K562 (cell line): ENCODE results near the gene PPARD. TPM values are rescaled to one million over a fixed set of nuclear protein-coding genes. Genes with fewer than 3 reads are reported as not detected.

Source experiments
- ATAC-seq: fragments of 200-7000 bp; cut with Tn5 transposase; 3 replicates; pipeline ENCODE4 v1.9.1; 2020; ENCODE audit warnings: moderate library complexity
- BruUV-seq: library from RNA; stranded (reverse); fragments of 400-500 nt; replicated peaks from 2 replicates; lab custom pipeline; 2021; lab: Mats Ljungman, UMichigan
- CTCF ChIA-PET: fragments of 300-600 bp; formaldehyde crosslinking; extraction: SDS; loops from one replicate; lab custom pipeline; 2021; ENCODE audit warnings: low intra/inter-chr PET ratio; lab: Yijun Ruan, JAX
- POLR2A ChIA-PET: fragments of 300-600, 350-650 bp; sonication (Branson Sonifier 250); formaldehyde crosslinking; extraction: SDS; loops from one replicate; lab custom pipeline; 2021; ENCODE audit warnings: antibody characterized with exemption, inconsistent platforms; lab: Yijun Ruan, JAX
- DNase-seq, 4 experiments: peaks; one replicate each; pipeline versions ENCODE4 v3.0.0 to v3.0.0-alpha.2; 2011 to 2018; ENCODE audit warnings: low spot score in 3 of 4, mixed read lengths in 3 of 4; ENCODE audit errors: extremely low read depth in 1 of 4
- FAIRE-seq: peaks from 2 replicates; lab custom pipeline; 2011; peaks lifted over from hg19 to GRCh38; lab: Jason Lieb, UNC
- H2AFZ ChIP-seq: 2 replicates; pipeline ENCODE4 v1.6.0; 2011; ENCODE audit warnings: low read depth, low read length, control low read depth, inconsistent platforms
- H3K27ac ChIP-seq: fragments of 200-600 bp; 3 replicates; pipeline ENCODE4 v1.8.0; 2011; ENCODE audit warnings: low read depth, mild to moderate bottlenecking, control low read depth, inconsistent platforms, low read length, moderate library complexity, mixed read lengths; ENCODE audit errors: extremely low read depth
- H3K27me3 ChIP-seq, 2 experiments: fragments of 300-600 bp in 1 of 2; 2 replicates in 1 of 2; 3 replicates in 1 of 2; pipeline versions ENCODE4 v1.6.0 to v1.8.0; 2011; ENCODE audit warnings: inconsistent platforms in 2 of 2, low read length in 2 of 2, mild to moderate bottlenecking in 1 of 2, mixed read lengths in 1 of 2, moderate library complexity in 1 of 2; ENCODE audit not compliant: control insufficient read depth in 2 of 2, insufficient read depth in 2 of 2
- H3K36me3 ChIP-seq: fragments of 300-600 bp; 3 replicates; pipeline ENCODE4 v1.8.0; 2011; ENCODE audit warnings: mild to moderate bottlenecking, low read length, inconsistent platforms; ENCODE audit not compliant: control insufficient read depth, insufficient read depth
- H3K4me1 ChIP-seq, 2 experiments: fragments of 200-600 bp in 1 of 2; replicated peaks in 1 of 2; 2 replicates in 1 of 2; 3 replicates in 1 of 2; pipeline versions ENCODE4 v1.5.1 to v1.8.0; 2011; ENCODE audit warnings: inconsistent platforms in 2 of 2, low read length in 2 of 2, mild to moderate bottlenecking in 1 of 2, mixed read lengths in 1 of 2, moderate library complexity in 1 of 2; ENCODE audit not compliant: control insufficient read depth in 2 of 2, insufficient read depth in 2 of 2
- H3K4me2 ChIP-seq: 2 replicates; pipeline ENCODE4 v1.6.1; 2011; ENCODE audit warnings: low read length, control low read depth, inconsistent platforms, mixed read lengths; ENCODE audit not compliant: insufficient read depth
- H3K4me3 ChIP-seq: fragments of 200-600 bp; sonication (generic), shearing (Covaris generic); 2 replicates; pipeline ENCODE4 v1.5.1; 2016; ENCODE audit warnings: control low read depth, inconsistent platforms
- H3K79me2 ChIP-seq: fragments of 200-600 bp; 3 replicates; pipeline ENCODE4 v1.8.0; 2011; ENCODE audit warnings: low read length, inconsistent platforms; ENCODE audit not compliant: control insufficient read depth, insufficient read depth
- H3K9ac ChIP-seq, 2 experiments: 2 replicates each; pipeline versions ENCODE4 v1.6.0 to v1.6.1; 2011; ENCODE audit warnings: low read depth in 2 of 2, low read length in 2 of 2, control low read depth in 1 of 2, inconsistent platforms in 1 of 2, mild to moderate bottlenecking in 1 of 2, mixed read lengths in 1 of 2; ENCODE audit not compliant: insufficient read depth in 1 of 2
- H3K9me1 ChIP-seq: one replicate; pipeline ENCODE4 v1.6.0; 2011; ENCODE audit warnings: inconsistent platforms, mild to moderate bottlenecking, low read length, moderate library complexity; ENCODE audit not compliant: control insufficient read depth, insufficient read depth
- H3K9me3 ChIP-seq: replicated peaks from 2 replicates; pipeline ENCODE4 v1.5.1; 2011; ENCODE audit warnings: low read depth, low read length, inconsistent platforms; ENCODE audit not compliant: control insufficient read depth, insufficient read depth
- H4K20me1 ChIP-seq: replicated peaks from 2 replicates; pipeline ENCODE4 v1.6.1; 2011; ENCODE audit warnings: low read length, inconsistent platforms, mixed read lengths; ENCODE audit not compliant: control insufficient read depth, insufficient read depth
- BMI1 ChIP-seq: fragments of 150-350 bp; IDR thresholded peaks from 2 replicates; pipeline ENCODE4 v1.6.1; 2014; ENCODE audit warnings: low read length
- CCAR2 ChIP-seq: fragments of 200-400 bp; formaldehyde crosslinking; IDR thresholded peaks from 2 replicates; pipeline ENCODE4 v1.6.1; 2017; ENCODE audit warnings: mild to moderate bottlenecking, low read depth, low read length
- KLF6 ChIP-seq: fragments of 250-450 bp; sonication (Bioruptor Pico); IDR thresholded peaks from 2 replicates; pipeline ENCODE4 v1.4.0; 2020; ENCODE audit warnings: mild to moderate bottlenecking, moderate library complexity, borderline replicate concordance
- NUFIP1 ChIP-seq: fragments of 450-650 bp; IDR thresholded peaks from 2 replicates; pipeline ENCODE4 v1.6.1; 2018; ENCODE audit not compliant: partially characterized antibody
- ZNF121 ChIP-seq: sonication (generic); formaldehyde crosslinking; conservative IDR thresholded peaks from 2 replicates; pipeline ENCODE4 v1.8.0; 2022; ENCODE audit warnings: missing genetic modification reagents
- ZNF143 ChIP-seq: sonication (generic); formaldehyde crosslinking; IDR thresholded peaks from 2 replicates; pipeline ENCODE4 v1.9.0; 2022; ENCODE audit warnings: mild to moderate bottlenecking, missing genetic modification reagents
- ZNF175 ChIP-seq: fragments of 200-800 bp; sonication (Bioruptor generic); IDR thresholded peaks from 2 replicates; pipeline ENCODE4 v1.6.1; 2016; ENCODE audit warnings: low read depth, mild to moderate bottlenecking, missing genetic modification characterization, missing compliant biosample characterization
- ZNF436 ChIP-seq: fragments of 250-450, 450-650 bp; sonication (Bioruptor Pico); formaldehyde crosslinking; IDR thresholded peaks from 2 replicates; pipeline ENCODE4 v1.7.0; 2020; ENCODE audit warnings: mild to moderate bottlenecking
- WGBS: fragments of 100-300 bp; shearing (Covaris generic); methylation state at CpG from one replicate; pipeline ENCODE4 v1.1.6; 2016; ENCODE audit warnings: low coverage, mixed read lengths; ENCODE audit not compliant: insufficient coverage; ENCODE audit errors: missing lambda C conversion rate; 5-methylcytosine and 5-hydroxymethylcytosine counted together
- in situ Hi-C: fragments of 300-500 bp; cut with MboI; formaldehyde crosslinking; loops from 4 replicates; pipeline ENCODE4 v1.15.0; 2018; ENCODE audit warnings: inconsistent platforms, mixed read lengths
- intact Hi-C: fragments of 100-400 bp; cut with micrococcal nuclease; formaldehyde crosslinking; loops from 2 replicates; pipeline ENCODE4 v1.14.2; 2022
- polyA plus RNA-seq, 8 experiments: library from polyadenylated mRNA; depleted of rRNA in 4 of 8; stranded (reverse) in 5 of 8; unstranded in 3 of 8; fragments of >200 nt; fragmentation: Nextera tagmentation in 2 of 8; fragmentation: Illumina TruSeq in 1 of 8; extraction: Ambion mirVana in 2 of 8; extraction: Trizol in 1 of 8; gene quantifications; 2 replicates each; pipeline versions ENCODE4 v1.2.1 to v1.2.3, GENCODE V29; 2011 to 2014; ENCODE audit warnings: inconsistent platforms in 1 of 8, missing spikeins in 1 of 8
- total RNA-seq, 7 experiments: library from RNA; depleted of rRNA in 6 of 7; stranded (reverse); fragments of >200 nt in 6 of 7; fragmentation: Illumina TruSeq in 2 of 7; extraction: Trizol in 2 of 7; gene quantifications; 2 replicates each; pipeline versions ENCODE4 v1.2.1 to v1.2.3, GENCODE V29; 2011 to 2021; ENCODE audit warnings: low replicate concordance in 1 of 7
- TF ChIP-seq, protein P1 (sequence below): fragments of 250-450 bp; sonication (Bioruptor Pico); IDR thresholded peaks from 2 replicates; pipeline ENCODE4 v1.8.0; 2021; ENCODE audit warnings: moderate library complexity, mild to moderate bottlenecking, inconsistent platforms
- TF ChIP-seq, protein P2 (sequence below): fragments of 150-350 bp; conservative IDR thresholded peaks from 2 replicates; pipeline ENCODE4 v1.6.1; 2014; ENCODE audit warnings: low read length
- TF ChIP-seq, protein P3 (sequence below): fragments of 450-650 bp; conservative IDR thresholded peaks from 2 replicates; pipeline ENCODE4 v1.6.1; 2016; ENCODE audit warnings: missing genetic modification characterization, low read depth, mild to moderate bottlenecking, missing compliant biosample characterization, moderate library complexity
- TF ChIP-seq, protein P4 (sequence below): fragments of 450-650 bp; IDR thresholded peaks from one replicate; pipeline ENCODE4 v1.6.1; 2018; ENCODE audit warnings: mild to moderate bottlenecking, moderate library complexity; ENCODE audit not compliant: partially characterized antibody

The PPARD gene
- total and polyA plus RNA-seq, 9 of the 15 experiments (the other 6 are each of a cell fraction or from before 2014, with no cell fraction given) = 0.14 to 13.2 (median 3.8) TPM

DNA sequence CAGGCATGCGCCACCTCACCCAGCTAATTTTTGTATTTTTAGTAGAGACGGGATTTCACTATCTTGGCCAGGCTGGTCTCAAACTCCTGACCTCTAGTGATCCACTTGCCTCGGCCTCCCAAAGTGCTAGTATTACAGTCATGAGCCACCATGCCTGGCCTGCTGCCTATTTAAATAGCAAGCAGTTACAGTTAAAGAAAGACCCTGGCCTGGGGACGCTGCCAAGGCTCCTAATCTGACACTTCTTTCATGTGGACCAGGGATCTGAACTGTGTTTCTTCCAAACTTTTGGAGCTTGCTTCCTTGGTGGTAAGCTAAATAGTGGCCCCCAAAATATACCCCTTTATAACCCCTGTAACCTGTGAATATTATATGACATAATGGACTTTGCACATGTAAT lies 15.3 kb downstream of the PPARD start:
- ChIA-PET CTCF (no interaction called here), POLR2A (interaction anchor here (0.6 to 2.9 kb wide), 6 partner anchors 9 to 990 kb away, joined by 3 to 10 read pairs (median 4); no protein-coding TSS in a partner anchor)
- H3K4me2 ChIP-seq = no peak overlapping the region
- intact Hi-C loops (no loop called here), in situ Hi-C loops (no loop called here)
- no TSS peak for BruUV-seq
- FAIRE-seq = no peak
- no peak overlapping the region for H3K27ac ChIP-seq
- no peaks in the 10 kb centered on the region for H3K9me3 ChIP-seq
- WGBS = 78% methylated on average over 4 of the region's 4 CpGs
- no peaks in the 10 kb centered on the region for H3K9me1 ChIP-seq
- no peak overlapping the region for H3K9ac ChIP-seq
- DNase-seq = no peak
- peaks cover 21% of the 10 kb centered on the region; the same call in 2 of the 3 replicates for H3K36me3 ChIP-seq
- H2AFZ ChIP-seq = no peak overlapping the region
- H3K4me1 ChIP-seq = peaks cover 5 to 11% of the 10 kb centered on the region in 2 experiments
- H4K20me1 ChIP-seq = no peaks in the 10 kb centered on the region
- no peaks in the 10 kb centered on the region for H3K27me3 ChIP-seq
- H3K79me2 ChIP-seq = peaks cover 7% of the 10 kb centered on the region; the same call in 1 of the 3 replicates
- ATAC-seq = no peak
- no peak overlapping the region for H3K4me3 ChIP-seq
- TF ChIP-seq ZNF175 (CRISPR knock-in tag) = no peak
- TF ChIP-seq BMI1 = no peak
- no peak for TF ChIP-seq ZNF436 (CRISPR knock-in tag)
- TF ChIP-seq, protein P1, sequence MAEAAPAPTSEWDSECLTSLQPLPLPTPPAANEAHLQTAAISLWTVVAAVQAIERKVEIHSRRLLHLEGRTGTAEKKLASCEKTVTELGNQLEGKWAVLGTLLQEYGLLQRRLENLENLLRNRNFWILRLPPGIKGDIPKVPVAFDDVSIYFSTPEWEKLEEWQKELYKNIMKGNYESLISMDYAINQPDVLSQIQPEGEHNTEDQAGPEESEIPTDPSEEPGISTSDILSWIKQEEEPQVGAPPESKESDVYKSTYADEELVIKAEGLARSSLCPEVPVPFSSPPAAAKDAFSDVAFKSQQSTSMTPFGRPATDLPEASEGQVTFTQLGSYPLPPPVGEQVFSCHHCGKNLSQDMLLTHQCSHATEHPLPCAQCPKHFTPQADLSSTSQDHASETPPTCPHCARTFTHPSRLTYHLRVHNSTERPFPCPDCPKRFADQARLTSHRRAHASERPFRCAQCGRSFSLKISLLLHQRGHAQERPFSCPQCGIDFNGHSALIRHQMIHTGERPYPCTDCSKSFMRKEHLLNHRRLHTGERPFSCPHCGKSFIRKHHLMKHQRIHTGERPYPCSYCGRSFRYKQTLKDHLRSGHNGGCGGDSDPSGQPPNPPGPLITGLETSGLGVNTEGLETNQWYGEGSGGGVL (CRISPR knock-in tag) = no peak
- no peak for TF ChIP-seq NUFIP1
- TF ChIP-seq, protein P2, sequence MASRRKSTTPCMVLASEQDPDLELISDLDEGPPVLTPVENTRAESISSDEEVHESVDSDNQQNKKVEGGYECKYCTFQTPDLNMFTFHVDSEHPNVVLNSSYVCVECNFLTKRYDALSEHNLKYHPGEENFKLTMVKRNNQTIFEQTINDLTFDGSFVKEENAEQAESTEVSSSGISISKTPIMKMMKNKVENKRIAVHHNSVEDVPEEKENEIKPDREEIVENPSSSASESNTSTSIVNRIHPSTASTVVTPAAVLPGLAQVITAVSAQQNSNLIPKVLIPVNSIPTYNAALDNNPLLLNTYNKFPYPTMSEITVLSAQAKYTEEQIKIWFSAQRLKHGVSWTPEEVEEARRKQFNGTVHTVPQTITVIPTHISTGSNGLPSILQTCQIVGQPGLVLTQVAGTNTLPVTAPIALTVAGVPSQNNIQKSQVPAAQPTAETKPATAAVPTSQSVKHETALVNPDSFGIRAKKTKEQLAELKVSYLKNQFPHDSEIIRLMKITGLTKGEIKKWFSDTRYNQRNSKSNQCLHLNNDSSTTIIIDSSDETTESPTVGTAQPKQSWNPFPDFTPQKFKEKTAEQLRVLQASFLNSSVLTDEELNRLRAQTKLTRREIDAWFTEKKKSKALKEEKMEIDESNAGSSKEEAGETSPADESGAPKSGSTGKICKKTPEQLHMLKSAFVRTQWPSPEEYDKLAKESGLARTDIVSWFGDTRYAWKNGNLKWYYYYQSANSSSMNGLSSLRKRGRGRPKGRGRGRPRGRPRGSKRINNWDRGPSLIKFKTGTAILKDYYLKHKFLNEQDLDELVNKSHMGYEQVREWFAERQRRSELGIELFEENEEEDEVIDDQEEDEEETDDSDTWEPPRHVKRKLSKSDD = no peak
- TF ChIP-seq ZNF143 (CRISPR knock-in tag) = no peak
- TF ChIP-seq, protein P3, sequence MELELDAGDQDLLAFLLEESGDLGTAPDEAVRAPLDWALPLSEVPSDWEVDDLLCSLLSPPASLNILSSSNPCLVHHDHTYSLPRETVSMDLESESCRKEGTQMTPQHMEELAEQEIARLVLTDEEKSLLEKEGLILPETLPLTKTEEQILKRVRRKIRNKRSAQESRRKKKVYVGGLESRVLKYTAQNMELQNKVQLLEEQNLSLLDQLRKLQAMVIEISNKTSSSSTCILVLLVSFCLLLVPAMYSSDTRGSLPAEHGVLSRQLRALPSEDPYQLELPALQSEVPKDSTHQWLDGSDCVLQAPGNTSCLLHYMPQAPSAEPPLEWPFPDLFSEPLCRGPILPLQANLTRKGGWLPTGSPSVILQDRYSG (tag) = no peak
- TF ChIP-seq KLF6 = no peak
- TF ChIP-seq CCAR2 = no peak
- no peak for TF ChIP-seq ZNF121
- TF ChIP-seq, protein P4, sequence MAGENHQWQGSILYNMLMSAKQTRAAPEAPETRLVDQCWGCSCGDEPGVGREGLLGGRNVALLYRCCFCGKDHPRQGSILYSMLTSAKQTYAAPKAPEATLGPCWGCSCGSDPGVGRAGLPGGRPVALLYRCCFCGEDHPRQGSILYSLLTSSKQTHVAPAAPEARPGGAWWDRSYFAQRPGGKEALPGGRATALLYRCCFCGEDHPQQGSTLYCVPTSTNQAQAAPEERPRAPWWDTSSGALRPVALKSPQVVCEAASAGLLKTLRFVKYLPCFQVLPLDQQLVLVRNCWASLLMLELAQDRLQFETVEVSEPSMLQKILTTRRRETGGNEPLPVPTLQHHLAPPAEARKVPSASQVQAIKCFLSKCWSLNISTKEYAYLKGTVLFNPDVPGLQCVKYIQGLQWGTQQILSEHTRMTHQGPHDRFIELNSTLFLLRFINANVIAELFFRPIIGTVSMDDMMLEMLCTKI = no peak
